ENCODE measurements around the gene OLFM2.
"Not testable (repeated sequence)": the region's sequence is repeated elsewhere in the genome, so short reads cannot be mapped to it uniquely, and the experiment has no call there.

OLFM2 gene

GRCh38 chr19:9861503-9861902 lies 74.8 kb downstream of the OLFM2 start:
- no peak for DNase-seq (ENCODE audit: low read depth)

GRCh38 chr19:9860407-9860806 lies 75.9 kb downstream of the OLFM2 start:
- DNase-seq (ENCODE audit: low read depth), result no peak

- DNase-seq (ENCODE audit: low read depth), result no peak
Observed at GRCh38 chr19:9858766-9859165, 77.5 kb downstream of the OLFM2 start.

- DNase-seq (ENCODE audit: low read depth), result no peak
Observed at GRCh38 chr19:9857920-9858746, 78.2 kb downstream of the OLFM2 start.

- DNase-seq (ENCODE audit: low read depth), result no peak
Observed at GRCh38 chr19:9857076-9857721, 79.1 kb downstream of the OLFM2 start.

GRCh38 chr19:9856609-9857008 lies 79.7 kb downstream of the OLFM2 start:
- DNase-seq (ENCODE audit: low read depth), result no peak

- no peak for DNase-seq (ENCODE audit: low read depth)
Observed at GRCh38 chr19:9854282-9854846, 82.0 kb downstream of the OLFM2 start.

- DNase-seq (ENCODE audit: low read depth), result no peak
Observed at GRCh38 chr19:9850235-9850959, 85.9 kb downstream of the OLFM2 start.

GRCh38 chr19:9849791-9850190 lies 86.5 kb downstream of the OLFM2 start:
- no peak for DNase-seq (ENCODE audit: low read depth)

- DNase-seq (ENCODE audit: low read depth), result no peak
Observed at GRCh38 chr19:9848762-9849161, 87.6 kb downstream of the OLFM2 start.

- no peak for DNase-seq (ENCODE audit: low read depth)
Observed at GRCh38 chr19:9848060-9848459, 88.3 kb downstream of the OLFM2 start.

- DNase-seq (ENCODE audit: low read depth), result peak; percentile 28
Observed at GRCh38 chr19:9847087-9847671, 89.1 kb downstream of the OLFM2 start.

- DNase-seq (ENCODE audit: low read depth), result not testable (repeated sequence)
Observed at GRCh38 chr19:9843626-9844273, 92.6 kb downstream of the OLFM2 start.

- DNase-seq (ENCODE audit: low read depth), result no peak
Observed at GRCh38 chr19:9842834-9843625, 93.3 kb downstream of the OLFM2 start.

- DNase-seq (ENCODE audit: low read depth), result no peak
Observed at GRCh38 chr19:9839415-9839814, 96.9 kb downstream of the OLFM2 start.

GRCh38 chr19:9838324-9838723 lies 98.0 kb downstream of the OLFM2 start:
- DNase-seq (ENCODE audit: low read depth), result no peak

GRCh38 chr19:9836021-9836420 lies 100.3 kb downstream of the OLFM2 start:
- no peak for DNase-seq (ENCODE audit: low read depth)

- DNase-seq (ENCODE audit: low read depth), result no peak
Observed at GRCh38 chr19:9835507-9835949, 100.8 kb downstream of the OLFM2 start.

- DNase-seq (ENCODE audit: low read depth), result peak; percentile 99
Observed at GRCh38 chr19:9834726-9835506, 101.4 kb downstream of the OLFM2 start, which contains the start of gene PIN1. TSS of gene PIN1 (plus strand) at chr19:9835318. CDS start at chr19:9835345, 27 bp downstream.

- DNase-seq (ENCODE audit: low read depth), result no peak
Observed at GRCh38 chr19:9834307-9834725, 102.0 kb downstream of the OLFM2 start.
